Ovary (tissue), 3 donors: ENCODE data around the gene PRPS1.

Source experiments
- CTCF ChIP-seq, 3 donors: fragments of 450-650 bp in 2 of 3; fragments of 200-600 bp in 1 of 3; IDR thresholded peaks; one replicate each; pipeline versions ENCODE4 v1.5.1 to v1.8.0; 2016 to 2022; ENCODE audit warnings: antibody characterized with exemption in 3 of 3, mild to moderate bottlenecking in 1 of 3
- POLR2A ChIP-seq: fragments of 450-650 bp; IDR thresholded peaks from one replicate; pipeline ENCODE4 v1.6.1; 2017; ENCODE audit warnings: antibody characterized with exemption, mild to moderate bottlenecking, moderate library complexity
- donor health status: DM: no; HTN: no; CAD: no.

DNA sequence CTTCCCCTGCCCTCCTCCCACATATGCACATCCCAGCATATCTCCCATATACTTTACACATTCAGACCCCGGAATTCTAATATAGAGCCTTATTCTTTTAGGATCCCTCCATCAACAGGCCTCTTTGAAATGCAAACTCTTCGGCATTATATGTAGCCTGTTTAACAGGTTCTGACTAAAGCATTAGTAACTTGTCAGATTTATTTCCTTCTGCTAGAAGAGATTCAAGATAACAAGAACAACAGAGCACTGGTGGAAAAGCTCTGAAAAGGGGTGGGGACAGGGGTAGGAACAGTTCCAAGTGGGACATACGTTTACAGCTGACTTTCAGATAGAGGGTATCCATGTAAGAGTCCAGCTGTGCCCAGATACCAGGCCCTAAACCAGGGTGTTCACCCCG is 31.7 kb upstream of the PRPS1 start:
- TF ChIP-seq POLR2A (no peak), CTCF (IDR thresholded peaks at IDR 0.05) (no peak)
